IPS DF 19.7 (cell line): Measurements from ENCODE around the gene C1QTNF5.

Source experiments
- DNase-seq: peaks from one replicate; pipeline ENCODE4 v3.0.0-alpha.2; 2013; ENCODE audit warnings: low read depth, low spot score

Gene C1QTNF5

GRCh38 chr11:119373059-119373920, 32.6 kb upstream of the C1QTNF5 start:
- DNase-seq: no peak

DNA sequence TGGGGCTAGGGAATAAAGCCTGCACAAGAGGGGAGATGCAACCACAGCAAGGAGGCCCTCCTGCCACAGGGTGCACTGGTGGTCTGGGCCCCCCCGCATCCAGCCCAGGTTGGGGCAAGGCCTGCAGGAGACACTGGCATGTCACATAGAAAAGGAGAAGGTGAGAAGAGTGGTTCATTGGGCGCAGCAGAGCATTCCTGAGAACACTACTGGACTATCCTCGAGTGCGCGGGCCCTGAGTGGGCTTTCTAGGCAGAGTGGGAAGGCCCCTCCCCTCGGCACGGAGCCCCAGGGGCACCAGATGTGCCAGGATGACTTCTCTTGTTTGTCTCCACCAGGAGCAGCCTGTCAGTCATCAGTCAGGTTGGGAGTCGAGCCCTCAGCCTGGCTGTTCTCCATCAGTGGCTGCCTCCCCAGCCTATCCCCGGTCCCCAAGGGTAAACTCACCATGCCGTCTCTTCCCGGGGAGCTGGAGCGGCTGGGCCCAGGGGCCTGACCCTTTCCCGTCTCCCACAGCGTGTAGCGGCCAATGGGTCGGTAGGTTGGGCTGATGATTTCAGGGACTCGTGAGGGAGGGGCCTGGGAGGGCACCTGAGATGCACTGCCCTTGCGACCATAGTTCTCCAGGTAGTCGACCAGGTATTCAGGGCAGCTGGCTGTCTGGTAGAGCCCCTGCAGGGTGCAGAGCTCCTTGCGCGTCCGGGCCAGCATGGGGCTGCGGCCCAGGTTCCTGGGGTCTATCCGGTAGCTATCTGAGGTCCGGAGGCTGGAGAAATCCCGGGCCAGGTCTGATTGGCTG, 31.8 kb upstream of the C1QTNF5 start:
- no peak for DNase-seq

DNA sequence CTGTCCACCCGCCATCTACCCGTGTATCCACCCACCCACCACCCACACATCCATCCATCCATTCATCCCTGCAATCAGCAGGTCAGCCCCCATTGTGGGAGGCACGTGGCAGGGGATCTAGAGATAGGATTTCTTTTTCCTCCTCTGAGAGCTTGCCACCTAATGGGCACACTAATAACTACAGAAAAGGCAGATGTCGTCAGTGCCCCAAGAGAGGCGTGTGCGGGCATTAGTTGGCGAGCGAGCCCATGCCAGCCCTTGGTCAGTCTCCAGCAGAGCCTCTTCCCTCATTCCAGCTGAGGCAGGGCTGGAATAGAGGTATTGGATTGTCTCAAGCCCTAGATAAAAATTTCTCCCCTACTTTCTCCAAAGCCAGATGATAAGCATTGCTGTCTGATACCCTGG, 31.1 kb upstream of the C1QTNF5 start:
- DNase-seq: no peak

GRCh38 chr11:119371067-119371601, 30.5 kb upstream of the C1QTNF5 start:
- DNase-seq: no peak

DNA sequence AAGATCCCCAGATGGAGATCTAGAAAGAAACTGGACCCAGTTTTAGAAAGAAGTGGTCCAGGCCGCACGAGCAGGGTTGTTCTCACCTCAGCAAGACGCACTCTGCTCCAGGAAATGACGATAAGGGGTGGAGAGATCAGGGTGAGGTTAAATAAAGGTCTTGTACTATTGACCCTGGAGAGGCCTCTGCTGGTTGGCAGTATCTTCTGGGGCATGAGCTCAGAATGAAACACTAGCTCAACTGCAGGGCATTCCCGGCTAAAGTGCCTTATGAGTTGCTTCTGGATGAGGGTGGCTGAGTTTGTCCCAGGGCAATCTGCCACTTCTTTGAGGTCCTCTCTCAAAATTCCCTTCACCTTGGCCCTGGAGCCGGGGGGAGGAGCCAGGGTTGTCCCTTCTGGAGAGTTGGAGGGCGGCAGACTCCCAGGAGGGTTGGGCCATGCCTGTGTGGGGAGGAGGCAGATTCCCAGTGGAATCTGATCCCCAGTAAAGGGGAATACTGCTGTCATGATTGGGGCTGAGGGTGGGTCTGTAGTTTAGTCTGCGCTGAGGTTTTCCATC, 29.9 kb upstream of the C1QTNF5 start:
- no peak for DNase-seq

GRCh38 chr11:119369132-119369925, 28.6 kb upstream of the C1QTNF5 start:
- no peak for DNase-seq

GRCh38 chr11:119368121-119369034, 27.7 kb upstream of the C1QTNF5 start:
- no peak for DNase-seq

- DNase-seq: no peak
Observed at GRCh38 chr11:119367661-119368120, 27.0 kb upstream of the C1QTNF5 start.

GRCh38 chr11:119366690-119367620, 26.3 kb upstream of the C1QTNF5 start:
- no peak for DNase-seq

- no peak for DNase-seq
Observed at GRCh38 chr11:119365071-119365591, 24.4 kb upstream of the C1QTNF5 start.

DNA sequence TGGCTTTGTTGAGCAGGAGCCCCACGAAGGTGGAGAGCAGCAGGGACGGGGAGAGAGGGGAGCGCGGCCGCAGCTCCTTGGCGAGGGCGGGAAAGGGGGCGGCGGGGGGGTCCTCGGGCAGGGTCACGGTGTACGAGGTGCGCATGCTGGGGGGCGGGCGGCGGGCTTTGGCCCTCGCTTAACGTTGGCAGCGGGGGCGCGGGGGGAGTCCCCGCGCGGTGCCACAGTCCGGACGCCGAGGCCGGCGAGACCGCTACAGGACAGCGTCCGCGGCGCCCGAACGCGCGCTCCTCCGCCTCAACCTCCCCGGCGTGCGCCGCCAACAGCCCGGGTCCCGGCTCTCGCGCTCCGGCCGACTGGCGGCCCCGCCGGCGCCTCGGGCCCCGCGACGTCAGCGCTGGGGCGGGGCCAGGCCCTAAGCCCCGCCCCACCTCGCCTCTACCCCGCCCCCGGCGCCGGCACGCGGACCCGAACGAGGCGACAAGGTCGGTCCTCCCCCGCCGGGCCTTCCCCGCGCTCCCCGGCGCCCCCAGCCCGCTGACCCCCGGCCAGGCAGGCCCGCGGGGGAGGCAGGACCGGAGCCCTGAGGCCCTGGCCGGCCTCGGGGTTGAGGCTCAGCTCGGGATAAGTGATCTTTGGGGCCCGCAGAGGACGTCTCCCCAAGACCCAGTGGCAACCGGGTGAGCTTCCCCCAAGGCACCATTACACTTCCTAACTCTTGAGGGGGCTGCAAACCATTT, 23.3 kb upstream of the C1QTNF5 start:
- no peak for DNase-seq

DNA sequence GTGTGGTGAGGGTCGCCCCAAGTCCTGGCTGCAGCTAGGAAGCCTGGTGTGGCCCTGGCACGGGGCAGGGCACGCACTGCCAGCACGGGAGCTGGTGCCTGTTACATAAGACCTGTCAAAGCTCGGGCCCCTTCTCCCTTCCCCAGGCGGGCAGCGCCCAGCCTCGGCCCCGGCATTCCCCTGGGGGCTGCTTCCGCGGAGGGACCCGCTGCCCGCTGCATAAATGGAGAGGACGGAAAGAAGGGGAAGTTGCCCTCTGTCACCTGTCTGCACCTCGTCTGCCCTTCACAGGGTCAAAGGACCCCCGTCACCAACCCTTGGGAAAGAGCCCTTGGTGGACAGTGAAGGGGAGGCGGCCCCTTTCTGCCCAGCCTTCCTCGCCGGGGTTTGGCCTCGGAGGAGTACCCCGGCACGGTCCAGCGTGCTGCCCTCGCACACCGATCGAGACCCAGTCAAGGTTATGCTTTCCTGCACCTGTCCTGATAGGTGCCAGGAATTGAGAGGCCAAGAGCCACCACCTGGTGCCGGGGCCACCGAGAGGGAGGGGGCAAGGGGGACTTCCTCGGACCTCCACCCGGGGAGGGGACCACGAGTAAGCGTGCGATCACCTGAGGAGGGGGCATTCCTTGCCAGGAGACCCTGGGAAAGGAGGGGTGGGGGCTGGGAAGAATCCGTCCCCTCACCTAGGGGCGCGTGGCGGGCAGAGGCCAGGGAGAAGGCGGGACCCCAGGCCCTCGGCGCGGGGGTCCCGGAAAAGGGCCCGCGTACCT, 22.6 kb upstream of the C1QTNF5 start:
- DNase-seq: no peak

GRCh38 chr11:119362741-119363080, 22.0 kb upstream of the C1QTNF5 start:
- DNase-seq: no peak

GRCh38 chr11:119361941-119362725, 21.4 kb upstream of the C1QTNF5 start:
- no peak for DNase-seq

DNA sequence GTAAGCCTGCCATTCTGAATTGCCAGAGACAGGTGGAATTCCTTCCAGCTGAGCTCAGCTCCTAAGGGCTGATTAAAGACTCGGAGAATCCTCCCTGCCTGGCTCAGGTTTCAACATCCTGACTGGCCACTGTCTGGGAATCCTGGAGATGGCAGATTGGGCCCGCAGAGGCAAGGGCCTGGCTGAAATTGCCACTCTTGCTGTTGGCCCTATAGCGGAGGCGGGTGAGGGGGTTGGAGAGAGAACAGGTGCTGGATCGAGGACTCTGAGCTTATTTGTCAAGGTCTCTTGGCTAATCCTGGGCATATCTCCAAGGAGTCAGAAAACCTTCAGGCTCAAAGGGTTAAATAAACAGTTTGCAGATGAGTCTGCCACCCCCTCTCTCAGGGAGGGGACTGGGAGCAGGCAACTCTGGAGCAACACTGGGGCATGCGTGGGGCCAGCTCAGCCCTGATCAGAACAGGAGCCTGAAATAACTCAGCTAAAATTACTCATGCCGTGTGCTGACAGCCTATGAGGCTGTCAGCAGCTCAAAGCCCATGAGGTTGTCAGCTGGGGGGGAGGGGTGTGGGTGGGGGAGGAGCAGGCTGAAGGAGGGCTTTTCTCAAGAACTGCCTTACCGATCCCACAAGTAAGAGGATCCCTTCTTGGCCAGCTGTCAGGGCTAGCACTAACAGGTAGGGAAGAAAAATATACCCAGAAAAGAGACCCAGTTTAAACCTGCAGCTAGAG, 20.5 kb upstream of the C1QTNF5 start:
- no peak for DNase-seq
